HG03097 (cell line): ENCODE results near the gene KRTAP10-2.
"Not testable (repeated sequence)": the region's sequence is repeated elsewhere in the genome, so short reads cannot be mapped to it uniquely, and the experiment has no call there.

ENCODE experiments used
- ATAC-seq: cut with Tn5 transposase; IDR thresholded peaks from one replicate; pipeline ENCODE4 v1.9.1; 2021; ENCODE audit not compliant: unreplicated experiment, low FRiP score

The KRTAP10-2 gene

GRCh38 chr21:44551340-44551961 lies at the start of gene KRTAP10-2:
TSS of gene KRTAP10-2 (minus strand) at chr21:44551505. CDS start at chr21:44551458, 47 bp downstream.
- no peak for ATAC-seq

- not testable (repeated sequence) for ATAC-seq
These were observed 49.8 kb upstream of the KRTAP10-2 start for GRCh38 chr21:44601091-44601490.

- ATAC-seq = not testable (repeated sequence)
These were observed 49.0 kb upstream of the KRTAP10-2 start, which contains the start of gene KRTAP10-7 for GRCh38 chr21:44600118-44600978. TSS of gene KRTAP10-7 (plus strand) at chr21:44600597. CDS start at chr21:44600622, 25 bp downstream.

- ATAC-seq = no peak
These were observed 48.1 kb upstream of the KRTAP10-2 start for GRCh38 chr21:44599264-44600029.

- ATAC-seq = no peak
These were observed 46.8 kb upstream of the KRTAP10-2 start for GRCh38 chr21:44598061-44598460.

- no peak for ATAC-seq
These were observed 44.9 kb upstream of the KRTAP10-2 start for GRCh38 chr21:44596068-44596725.

- ATAC-seq = no peak
These were observed 44.2 kb upstream of the KRTAP10-2 start for GRCh38 chr21:44595524-44595923.

- ATAC-seq = no peak
These were observed 43.2 kb upstream of the KRTAP10-2 start for GRCh38 chr21:44594406-44594916.

- no peak for ATAC-seq
These were observed 42.5 kb upstream of the KRTAP10-2 start for GRCh38 chr21:44593598-44594405.

GRCh38 chr21:44592446-44593311 lies 41.4 kb upstream of the KRTAP10-2 start, which contains the start of gene KRTAP10-6:
TSS of gene KRTAP10-6 (minus strand) at chr21:44592505. CDS start at chr21:44592484, 21 bp downstream.
- ATAC-seq = no peak

GRCh38 chr21:44591801-44592130 lies 40.5 kb upstream of the KRTAP10-2 start:
- not testable (repeated sequence) for ATAC-seq

GRCh38 chr21:44590897-44591800 lies 39.8 kb upstream of the KRTAP10-2 start:
- ATAC-seq = not testable (repeated sequence)

- ATAC-seq = no peak
These were observed 39.0 kb upstream of the KRTAP10-2 start for GRCh38 chr21:44590311-44590721.

- ATAC-seq = no peak
These were observed 38.4 kb upstream of the KRTAP10-2 start for GRCh38 chr21:44589586-44590305.

GRCh38 chr21:44589094-44589493 lies 37.8 kb upstream of the KRTAP10-2 start:
- no peak for ATAC-seq

- no peak for ATAC-seq
These were observed 34.6 kb upstream of the KRTAP10-2 start for GRCh38 chr21:44585892-44586291.

- no peak for ATAC-seq
These were observed 32.5 kb upstream of the KRTAP10-2 start for GRCh38 chr21:44583800-44584147.
